ENCODE measurements around the gene CHAMP1. TPM values are rescaled to one million over a fixed set of nuclear protein-coding genes. Genes with fewer than 3 reads are reported as not detected.

Gene CHAMP1
- total and polyA plus RNA-seq, 2 of the 8 experiments (the other 6 are each of a cell fraction or from before 2014, with no cell fraction given), result 26.8 to 41.9 TPM

- Histone ChIP-seq H3K36me3 (ENCODE audit: control insufficient read depth in 2 of 4, insufficient read depth in 4 of 4, low read length in 3 of 4) (peaks cover under 1 to 39% (median 13%) of the 10 kb centered on the region in 4 experiments; a peak in 6 of 8 replicates), H4K20me1 (replicated peaks in 1 of 2; ENCODE audit: control insufficient read depth in 1 of 2, insufficient read depth in 2 of 2, low read length in 2 of 2) (no peaks in the 10 kb centered on the region), H2BK20ac (ENCODE audit: low read length) (no peak within 1 kb of the TSS; the same call in 1 of the 2 replicates), H3K27me3 (replicated peaks in 1 of 4; ENCODE audit: control insufficient read depth in 3 of 4, extremely low read depth in 1 of 4, insufficient read depth in 3 of 4, low read length in 3 of 4) (no peaks in the 10 kb centered on the region), H3K18ac (ENCODE audit: extremely low read depth, low read length) (peak within 1 kb of the TSS; percentile 95), H2BK15ac (ENCODE audit: low read length) (peak within 1 kb of the TSS; percentile 90; the same call in 1 of the 2 replicates), H2BK12ac (ENCODE audit: low read depth, low read length) (peak within 1 kb of the TSS; percentile 83), H3K4ac (replicated peaks; ENCODE audit: insufficient read length, low read depth, low read length) (peak within 1 kb of the TSS; percentile 54), H4K91ac (replicated peaks; ENCODE audit: insufficient read length, low read length) (peak within 1 kb of the TSS; percentile 96), H3K79me1 (ENCODE audit: low read depth, low read length) (no peaks in the 10 kb centered on the region), H2AFZ (ENCODE audit: low read length) (peak within 1 kb of the TSS; percentile 95; the same call in 1 of the 2 replicates), H3K4me2 (ENCODE audit: insufficient read depth in 1 of 2, low read depth in 2 of 2, low read length in 2 of 2) (peak within 1 kb of the TSS; percentile 57 to 70), H4K8ac (ENCODE audit: extremely low read depth, insufficient read depth, low read length) (peak within 1 kb of the TSS; percentile 100), H3K9ac (replicated peaks in 1 of 4; ENCODE audit: extremely low read depth in 1 of 4, low read depth in 3 of 4, low read length in 3 of 4) (peak within 1 kb of the TSS; percentile 95 to 99 (median 98)), H3K14ac (ENCODE audit: insufficient read length) (no peak within 1 kb of the TSS), H3K4me3 (ENCODE audit: extremely low read depth in 1 of 4, insufficient read depth in 2 of 4, low read depth in 3 of 4, low read length in 4 of 4) (peak within 1 kb of the TSS; percentile 70 to 94 (median 88)), H3K9me3 (ENCODE audit: insufficient read depth in 2 of 2, low read depth in 1 of 2, low read length in 1 of 2) (no peaks in the 10 kb centered on the region), H2AK5ac (ENCODE audit: low read depth, low read length) (no peak within 1 kb of the TSS), H3K23me2 (ENCODE audit: low read depth, low read length) (no peaks in the 10 kb centered on the region), H3K4me1 (replicated peaks in 1 of 4; ENCODE audit: control insufficient read depth in 3 of 4, insufficient read depth in 4 of 4, low read length in 3 of 4) (peaks cover 0 to 8% (median 3%) of the 10 kb centered on the region in 4 experiments; a peak in 4 of 7 replicates), H2BK120ac (replicated peaks; ENCODE audit: low read depth, low read length) (no peak within 1 kb of the TSS), H4K5ac (ENCODE audit: insufficient read length, low read depth, low read length) (peak within 1 kb of the TSS; percentile 99), H2BK5ac (ENCODE audit: low read depth, low read length) (peak within 1 kb of the TSS; percentile 98), H3K56ac (replicated peaks; ENCODE audit: insufficient read length, low read depth, low read length) (peak within 1 kb of the TSS; percentile 98), H3K27ac (ENCODE audit: low read depth, low read length) (peak within 1 kb of the TSS; percentile 98), H3K79me2 (ENCODE audit: control insufficient read depth in 1 of 2, insufficient read depth in 2 of 2, low read length in 2 of 2) (peaks cover 0 to 32% of the 10 kb centered on the region in 2 experiments; a peak in 2 of 4 replicates), H3K23ac (ENCODE audit: insufficient read length) (no peak within 1 kb of the TSS)
- FAIRE-seq, result no peak
- DNase-seq (ENCODE audit: low read depth in 1 of 2, low spot score in 2 of 2), result peak; percentile 63 to 94
- WGBS, 2 experiments (ENCODE audit: extremely low coverage in 1 of 2, insufficient coverage in 1 of 2, insufficient read length in 1 of 2, insufficient replicate concordance in 2 of 2, low coverage in 1 of 2, low lambda C conversion rate in 2 of 2, missing lambda C conversion rate in 1 of 2), result 1% methylated on average over 34 of the region's 89 CpGs; no CpG with 5 or more reads in 1 of the 2 experiments
- ChIA-PET CTCF (ENCODE audit: partially characterized antibody) (interaction anchor here (0.7 kb wide), 1 partner anchor 36 kb away, joined by 3 read pairs; no protein-coding TSS in a partner anchor), POLR2A (ENCODE audit: partially characterized antibody) (interaction anchor here (0.7 to 3.7 kb wide), 20 partner anchors 10 to 1072 kb away, joined by 3 to 35 read pairs (median 4); partner anchors contain the start of gene CUL4A)
- TF ChIP-seq FOSL1 (IDR thresholded peaks at IDR 0.05; ENCODE audit: insufficient read depth, low read depth, low read length) (no peak), POLR2A (IDR thresholded peaks at IDR 0.05; ENCODE audit: control extremely low read depth in 1 of 2, low read depth in 2 of 2, low read length in 2 of 2) (peak; percentile 86 to 94), JUN (IDR thresholded peaks at IDR 0.05; ENCODE audit: low read depth, low read length) (no peak), KDM5A (IDR thresholded peaks at IDR 0.05; ENCODE audit: low read length) (no peak), EP300 (IDR thresholded peaks at IDR 0.05; ENCODE audit: borderline replicate concordance in 1 of 2, low read depth in 2 of 2, low read length in 2 of 2) (peak in 1 of 2 experiments; percentile 46; a peak in 1 of 3 replicates), GTF2F1 (IDR thresholded peaks at IDR 0.05; ENCODE audit: borderline replicate concordance, low read depth, low read length) (0 out of 2 replicates have a peak, but pooled peaks have one; percentile 50), TCF12 (IDR thresholded peaks at IDR 0.05; ENCODE audit: low read depth, low read length) (0 out of 2 replicates have a peak, but pooled peaks have one; percentile 2), BACH1 (IDR thresholded peaks at IDR 0.05; ENCODE audit: low read length) (peak; percentile 59; the same call in 1 of the 2 replicates), USF2 (IDR thresholded peaks at IDR 0.05; ENCODE audit: low read length) (no peak), CBX5 (IDR thresholded peaks at IDR 0.05; ENCODE audit: low read depth, low read length) (no peak)
Observed at GRCh38 chr13:114281351-114282040, 32.8 kb upstream of the CHAMP1 start, which contains the start of gene UPF3A. TSS of gene UPF3A (plus strand) at chr13:114281601. CDS start at chr13:114281640, 39 bp downstream.
